Smooth muscle cell (in vitro differentiated cells): ENCODE data around the gene TFAP2E. TPM values are rescaled to one million over a fixed set of nuclear protein-coding genes. Genes with fewer than 3 reads are reported as not detected.
A peak's percentile ranks its signal among the peaks of the same experiment; 100 is the strongest.

Experiments
- DNase-seq: peaks from one replicate; lab custom pipeline; 2025; ENCODE audit not compliant: unreplicated experiment; lab: John Stamatoyannopoulos, UW
- H2AFZ ChIP-seq: fragments of 200-600 bp; sonication (generic); 2 replicates; pipeline ENCODE4 v1.6.0; 2016; ENCODE audit warnings: antibody characterized with exemption, low read depth, mild to moderate bottlenecking
- H3F3A ChIP-seq: fragments of 200-600 bp; sonication (generic); 2 replicates; pipeline ENCODE4 v1.6.0; 2017; ENCODE audit warnings: antibody characterized with exemption, low read depth
- H3K27ac ChIP-seq: fragments of 200-600 bp; sonication (generic); 2 replicates; pipeline ENCODE4 v1.5.1; 2016; ENCODE audit warnings: low read depth, mild to moderate bottlenecking
- H3K27me3 ChIP-seq: fragments of 200-600 bp; sonication (generic); 2 replicates; pipeline ENCODE4 v1.6.1; 2016; ENCODE audit warnings: low read depth, mild to moderate bottlenecking
- H3K36me3 ChIP-seq: fragments of 200-600 bp; sonication (generic); 2 replicates; pipeline ENCODE4 v1.5.1; 2016; ENCODE audit warnings: low read depth
- H3K4me1 ChIP-seq: fragments of 200-600 bp; sonication (generic); 2 replicates; pipeline ENCODE4 v1.5.1; 2016; ENCODE audit warnings: low read depth
- H3K4me2 ChIP-seq: fragments of 200-600 bp; sonication (generic); 2 replicates; pipeline ENCODE4 v1.6.0; 2016; ENCODE audit warnings: mild to moderate bottlenecking
- H3K4me3 ChIP-seq: fragments of 200-600 bp; sonication (generic); 2 replicates; pipeline ENCODE4 v1.5.1; 2016; ENCODE audit warnings: mild to moderate bottlenecking
- H3K79me2 ChIP-seq: fragments of 200-600 bp; sonication (generic); 2 replicates; pipeline ENCODE4 v1.6.0; 2016; ENCODE audit warnings: low read depth, mild to moderate bottlenecking
- H3K9ac ChIP-seq: fragments of 200-600 bp; sonication (generic); 2 replicates; pipeline ENCODE4 v1.6.0; 2016; ENCODE audit warnings: low read depth
- H3K9me3 ChIP-seq: fragments of 200-600 bp; sonication (generic); replicated peaks from 2 replicates; pipeline ENCODE4 v1.5.1; 2016; ENCODE audit warnings: low read depth
- H4K20me1 ChIP-seq: fragments of 200-600 bp; sonication (generic); 2 replicates; pipeline ENCODE4 v1.6.0; 2016; ENCODE audit warnings: low read depth
- CTCF ChIP-seq: fragments of 200-600 bp; sonication (generic); IDR thresholded peaks from 2 replicates; pipeline ENCODE4 v1.5.1; 2017; ENCODE audit warnings: borderline replicate concordance, mild to moderate bottlenecking, antibody characterized with exemption; ENCODE audit not compliant: insufficient read depth, poor library complexity, severe bottlenecking
- WGBS: methylation state at CpG from one replicate; pipeline ENCODE4 v1.1.7; 2016; ENCODE audit warnings: low lambda C conversion rate; 5-methylcytosine and 5-hydroxymethylcytosine counted together
- polyA plus RNA-seq: library from polyadenylated mRNA; unstranded; fragments of >200 nt; fragmentation: Nextera tagmentation; extraction: Ambion mirVana; gene quantifications from 2 replicates; pipeline ENCODE4 v1.2.1, GENCODE V29; 2016
- total RNA-seq: library from RNA; depleted of rRNA; stranded (reverse); fragments of >200 nt; gene quantifications from 2 replicates; pipeline ENCODE4 v1.2.3, GENCODE V29; 2014

The TFAP2E gene
- total RNA-seq (0.36 and 1.2 TPM in 2 replicates), polyA plus RNA-seq (0.30 and 0.80 TPM in 2 replicates)

DNA sequence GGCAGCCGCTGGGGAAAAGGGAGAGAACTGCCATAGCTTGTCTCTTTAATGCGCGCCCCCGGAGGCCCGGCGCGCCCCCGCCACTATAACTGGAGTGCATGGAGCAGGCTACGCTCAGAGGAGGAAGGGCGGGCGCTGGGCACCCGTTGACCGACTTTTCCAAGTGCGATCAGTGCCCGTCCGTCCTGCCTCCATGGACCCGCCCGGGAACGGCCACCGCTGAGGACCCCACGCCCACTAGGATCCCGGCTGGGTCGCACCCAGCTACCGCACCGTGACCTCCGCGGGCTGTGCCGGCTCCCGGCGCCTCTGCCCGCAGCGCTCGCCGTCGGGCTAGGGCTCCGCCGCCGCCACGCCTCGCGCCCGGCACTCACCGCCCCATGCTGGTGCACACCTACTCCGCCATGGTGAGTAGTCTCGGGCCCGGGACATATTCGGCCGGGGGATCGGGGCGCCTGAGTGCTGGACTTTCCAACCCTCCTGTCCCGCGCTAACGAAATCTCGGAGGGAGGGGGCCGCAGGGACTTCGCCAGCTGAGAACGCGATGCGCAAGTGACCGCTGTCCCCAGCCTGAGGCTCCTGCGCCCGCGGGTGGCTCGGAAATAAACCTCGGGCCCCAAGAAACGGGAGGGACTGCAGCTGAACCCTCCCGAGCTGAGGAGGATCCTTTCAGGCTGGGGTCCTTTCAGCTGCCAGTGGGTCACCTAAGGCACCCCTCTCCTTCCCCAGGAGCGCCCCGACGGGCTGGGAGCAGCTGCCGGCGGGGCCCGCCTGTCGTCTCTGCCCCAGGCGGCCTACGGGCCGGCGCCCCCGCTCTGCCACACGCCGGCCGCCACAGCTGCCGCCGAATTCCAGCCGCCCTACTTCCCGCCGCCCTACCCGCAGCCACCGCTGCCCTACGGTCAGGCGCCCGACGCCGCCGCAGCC lies at the start of gene TFAP2E:
TFAP2E (plus strand) TSS at position 117 of the 927 bp plus-strand sequence; CDS start at position 381, 264 bp downstream.
- Histone ChIP-seq H3K27me3 (peaks cover 72% of the 10 kb centered on the region), H3K27ac (no peak within 1 kb of the TSS), H2AFZ (no peak within 1 kb of the TSS), H3F3A (peaks cover 3% of the 10 kb centered on the region), H3K4me2 (peak within 1 kb of the TSS; percentile 93), H3K4me1 (peaks cover 12% of the 10 kb centered on the region), H3K4me3 (peak within 1 kb of the TSS; percentile 62), H3K9me3 (no peaks in the 10 kb centered on the region), H3K36me3 (no peaks in the 10 kb centered on the region), H3K79me2 (no peaks in the 10 kb centered on the region), H4K20me1 (no peaks in the 10 kb centered on the region), H3K9ac (no peak within 1 kb of the TSS)
- 5% methylated on average over 85 of the region's 95 CpGs for WGBS
- no peak for DNase-seq
- TF ChIP-seq CTCF: no peak

- no peak overlapping the region for H3K9ac ChIP-seq
- H2AFZ ChIP-seq: no peak overlapping the region
- peak overlapping the region; percentile 42 for H3K27ac ChIP-seq
- H3K79me2 ChIP-seq: peaks cover 2% of the 10 kb centered on the region
- no peak overlapping the region for H3K4me3 ChIP-seq
- peak overlapping the region; percentile 14 for H3K4me2 ChIP-seq
- 53% methylated on average over 2 of the region's 2 CpGs for WGBS
- peaks cover 5% of the 10 kb centered on the region for H3K36me3 ChIP-seq
- H3K4me1 ChIP-seq: no peaks in the 10 kb centered on the region
- H4K20me1 ChIP-seq: peaks cover 14% of the 10 kb centered on the region
- DNase-seq: no peak
- H3F3A ChIP-seq: no peaks in the 10 kb centered on the region
- H3K9me3 ChIP-seq: no peaks in the 10 kb centered on the region
- TF ChIP-seq CTCF: no peak
- H3K27me3 ChIP-seq: no peaks in the 10 kb centered on the region
These were observed 49.0 kb upstream of the TFAP2E start for GRCh38 chr1:35524106-35524505.

- no peak overlapping the region for H3K27ac ChIP-seq
- H3K27me3 ChIP-seq: no peaks in the 10 kb centered on the region
- H3K9ac ChIP-seq: no peak overlapping the region
- WGBS: 79% methylated on average over 5 of the region's 5 CpGs
- H3K4me3 ChIP-seq: no peak overlapping the region
- H3K4me2 ChIP-seq: no peak overlapping the region
- no peak overlapping the region for H2AFZ ChIP-seq
- H3F3A ChIP-seq: no peaks in the 10 kb centered on the region
- no peak for TF ChIP-seq CTCF
- peaks cover 8% of the 10 kb centered on the region for H3K79me2 ChIP-seq
- H3K9me3 ChIP-seq: peaks cover 10% of the 10 kb centered on the region
- no peak for DNase-seq
- peaks cover 23% of the 10 kb centered on the region for H3K36me3 ChIP-seq
- H3K4me1 ChIP-seq: no peaks in the 10 kb centered on the region
- peaks cover 23% of the 10 kb centered on the region for H4K20me1 ChIP-seq
These were observed 42.9 kb upstream of the TFAP2E start for GRCh38 chr1:35530168-35530567.
